MCF 10A (cell line): ENCODE data around the gene ASB8. TPM values are rescaled to one million over a fixed set of nuclear protein-coding genes. Genes with fewer than 3 reads are reported as not detected.
A peak's percentile ranks its signal among the peaks of the same experiment; 100 is the strongest.

Source experiments
- Bru-seq: library from RNA; stranded (reverse); fragments of 400-500 nt; gene quantifications from one replicate; lab custom pipeline; 2021; lab: Mats Ljungman, UMichigan
- BruChase-seq, 2 experiments: library from RNA; stranded (reverse); fragments of 400-500 nt; gene quantifications; one replicate each; lab custom pipeline; 2021; lab: Mats Ljungman, UMichigan
- BruUV-seq: library from RNA; stranded (reverse); fragments of 400-500 nt; replicated peaks from 2 replicates; lab custom pipeline; 2021; lab: Mats Ljungman, UMichigan
- CTCF ChIA-PET: fragments of 300-600 bp; sonication (Branson Sonifier 250); formaldehyde crosslinking; extraction: SDS; loops from one replicate; lab custom pipeline; 2021; ENCODE audit warnings: antibody characterized with exemption, inconsistent platforms; lab: Yijun Ruan, JAX
- POLR2A ChIA-PET: fragments of 300-600, 350-650 bp; sonication (Branson Sonifier 250); formaldehyde crosslinking; extraction: SDS; loops from one replicate; lab custom pipeline; 2020; ENCODE audit warnings: antibody characterized with exemption, inconsistent platforms; lab: Yijun Ruan, JAX
- DNase-seq: peaks from one replicate; pipeline ENCODE4 v3.0.0-alpha.2; 2018; ENCODE audit not compliant: unreplicated experiment
- H3K27ac Mint-ChIP-seq: one replicate; pipeline ENCODE4 v1.8.0; 2022; ENCODE audit warnings: mild to moderate bottlenecking, low read depth, mixed read lengths; ENCODE audit not compliant: unreplicated experiment
- H3K27me3 Mint-ChIP-seq: one replicate; pipeline ENCODE4 v1.8.0; 2022; ENCODE audit warnings: mixed read lengths; ENCODE audit not compliant: insufficient read depth, unreplicated experiment
- H3K36me3 Mint-ChIP-seq: one replicate; pipeline ENCODE4 v1.8.0; 2022; ENCODE audit warnings: mild to moderate bottlenecking, moderate library complexity, mixed read lengths; ENCODE audit not compliant: insufficient read depth, unreplicated experiment
- H3K4me1 Mint-ChIP-seq: one replicate; pipeline ENCODE4 v1.8.0; 2022; ENCODE audit warnings: mixed read lengths; ENCODE audit not compliant: insufficient read depth, unreplicated experiment
- H3K4me3 Mint-ChIP-seq: one replicate; pipeline ENCODE4 v1.8.0; 2022; ENCODE audit warnings: mild to moderate bottlenecking, moderate library complexity, mixed read lengths; ENCODE audit not compliant: unreplicated experiment
- H3K9me3 Mint-ChIP-seq: one replicate; pipeline ENCODE4 v1.8.0; 2022; ENCODE audit warnings: mixed read lengths; ENCODE audit not compliant: unreplicated experiment
- CTCF ChIP-seq: fragments of 200-600 bp; IDR thresholded peaks from one replicate; pipeline ENCODE4 v1.8.0; 2022; ENCODE audit warnings: antibody characterized with exemption, mild to moderate bottlenecking; ENCODE audit not compliant: unreplicated experiment
- intact Hi-C: fragments of 100-400 bp; cut with micrococcal nuclease; formaldehyde crosslinking; loops from 2 replicates; pipeline ENCODE4 v1.14.1; 2022
- long read RNA-seq: library from polyadenylated mRNA; stranded (forward); transcript quantifications from one replicate; pipeline ENCODE4 v2.0.0, GENCODE V29; 2022
- total RNA-seq: library from RNA; stranded (reverse); gene quantifications from 2 replicates; pipeline ENCODE4 v1.2.3, GENCODE V29; 2022

The ASB8 gene
- total RNA-seq (23.0 and 24.0 TPM in 2 replicates), Bru-seq, nascent RNA (percentile 70 among the genes with signal in this experiment), BruChase-seq, experiment 1, labeled RNA remaining after a 6-hour chase (percentile 74 among the genes with signal in this experiment), BruChase-seq, experiment 2, labeled RNA remaining after a 2-hour chase (percentile 85 among the genes with signal in this experiment)
- long read RNA-seq, transcript ASB8-201 (4 exons, 2,615 nt), result major isoform, 22 of 31 reads
- long read RNA-seq, transcript ASB8-205 (4 exons, 2,610 nt), result minor isoform, 6 of 31 reads
- long read RNA-seq, partial matches to known transcripts, result 0 of 31 reads
- long read RNA-seq, other reads (novel, unspliced or antisense), result 1 of 31 reads

GRCh38 chr12:48157018-48157888, at the start of gene ASB8:
ASB8 (minus strand) TSS chr12:48157515; CDS start chr12:48153496, 4,019 bp downstream.
- peak; percentile 97 for DNase-seq
- peak; percentile 8 for TF ChIP-seq CTCF
- intact Hi-C loops, result loop anchor here (2.0 to 5.0 kb wide), 2 partner anchors 50 to 155 kb away; partner anchors contain the start of genes COL2A1 and SENP1
- Mint-ChIP-seq H3K27me3 (no peaks in the 10 kb centered on the region), H3K4me1 (peaks cover 4% of the 10 kb centered on the region), H3K36me3 (peaks cover 17% of the 10 kb centered on the region), H3K4me3 (peak within 1 kb of the TSS; percentile 90), H3K27ac (peak within 1 kb of the TSS; percentile 91), H3K9me3 (no peaks in the 10 kb centered on the region)
- ChIA-PET CTCF (interaction anchor here (0.6 to 2.2 kb wide), 7 partner anchors 7 to 221 kb away, joined by 3 to 9 read pairs (median 3); no protein-coding TSS in a partner anchor), POLR2A (interaction anchor here (0.5 to 1.9 kb wide), 8 partner anchors 9 to 953 kb away, joined by 3 to 14 read pairs (median 4); partner anchors contain the start of genes PFKM and SENP1)
- BruUV-seq, result TSS peak; percentile 42

- intact Hi-C loops, result no loop called here
- POLR2A ChIA-PET, result no interaction called here
- Mint-ChIP-seq H3K27ac (no peak within 1 kb of the TSS), H3K4me3 (no peak within 1 kb of the TSS), H3K4me1 (no peaks in the 10 kb centered on the region), H3K36me3 (no peaks in the 10 kb centered on the region), H3K27me3 (peaks cover 49% of the 10 kb centered on the region), H3K9me3 (peaks cover 6% of the 10 kb centered on the region)
- DNase-seq, result no peak
- CTCF ChIA-PET, result interaction anchor here (0.9 to 1.2 kb wide), 2 partner anchors 14 to 415 kb away, joined by 3 to 5 read pairs; no protein-coding TSS in a partner anchor
- no peak for TF ChIP-seq CTCF
- no TSS peak for BruUV-seq
These were observed 45.9 kb upstream of the ASB8 start, which contains the start of gene OR10AD1 for GRCh38 chr12:48203192-48203591. OR10AD1 (minus strand) TSS chr12:48203292; CDS start chr12:48203292, 0 bp downstream.

GRCh38 chr12:48202766-48203165, 45.5 kb upstream of the ASB8 start:
- DNase-seq, result no peak
- BruUV-seq, result no TSS peak
- ChIA-PET CTCF (interaction anchor here (0.9 to 1.2 kb wide), 2 partner anchors 14 to 415 kb away, joined by 3 to 5 read pairs; no protein-coding TSS in a partner anchor), POLR2A (no interaction called here)
- Mint-ChIP-seq H3K36me3 (no peaks in the 10 kb centered on the region), H3K4me1 (peaks cover 1% of the 10 kb centered on the region), H3K9me3 (peaks cover 6% of the 10 kb centered on the region), H3K27ac (no peak overlapping the region), H3K4me3 (no peak overlapping the region), H3K27me3 (peaks cover 49% of the 10 kb centered on the region)
- TF ChIP-seq CTCF, result no peak
- intact Hi-C loops, result no loop called here
